ENCODE results near the gene PRRT1B. TPM values are rescaled to one million over a fixed set of nuclear protein-coding genes. Genes with fewer than 3 reads are reported as not detected.

PRRT1B gene
- total and polyA plus RNA-seq, 4 donors, result 0.96 to 7.9 (median 3.8) TPM

DNA sequence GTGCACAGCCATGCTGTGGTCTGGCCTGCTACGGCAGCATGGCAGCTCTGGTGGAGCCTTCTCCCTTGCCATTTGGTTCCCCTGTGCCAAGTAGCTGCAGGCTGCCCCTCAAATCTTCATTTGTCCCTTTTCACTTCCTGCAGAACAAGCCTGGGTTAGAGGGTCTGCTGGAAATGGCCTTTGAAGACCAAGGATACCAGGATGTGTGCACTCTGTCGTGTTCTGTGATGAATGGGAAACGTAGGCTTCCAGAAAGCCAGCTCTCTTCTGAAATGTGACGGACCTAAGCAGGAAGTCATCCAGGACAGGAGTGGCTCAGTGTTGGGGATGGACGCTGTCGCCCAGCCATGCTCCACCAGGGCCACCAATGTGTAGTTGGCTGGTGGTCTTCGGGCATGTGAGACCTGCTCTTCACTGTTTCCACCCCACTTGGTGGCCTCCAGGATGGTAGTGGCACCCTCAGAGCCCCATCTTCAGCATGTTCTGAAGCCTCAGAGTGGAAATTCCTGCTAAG is 46.0 kb upstream of the PRRT1B start:
- DNase-seq (no peak), ATAC-seq (ENCODE audit: insufficient read depth, low FRiP score) (no peak)
- Histone ChIP-seq H3K4me1 (ENCODE audit: control insufficient read depth in 5 of 5, insufficient read depth in 5 of 5, low read length in 5 of 5) (peaks cover 0 to 10% (median 8%) of the 10 kb centered on the region in 5 donors), H3K4me3 (no peak overlapping the region), H3K9me3 (ENCODE audit: control insufficient read depth in 4 of 4, insufficient read depth in 3 of 4, low read length in 3 of 4) (no peaks in the 10 kb centered on the region), H3K9ac (ENCODE audit: insufficient read depth in 1 of 2, low read length in 2 of 2) (no peak overlapping the region), H3K27ac (ENCODE audit: low read depth in 1 of 2, low read length in 1 of 2) (no peak overlapping the region), H3K36me3 (ENCODE audit: control insufficient read depth in 4 of 4, insufficient read depth in 4 of 4, low read length in 4 of 4) (peaks cover 23 to 45% (median 37%) of the 10 kb centered on the region in 4 donors), H3K27me3 (ENCODE audit: control insufficient read depth in 3 of 3, insufficient read depth in 3 of 3, low read length in 2 of 3) (no peaks in the 10 kb centered on the region)
- TF ChIP-seq, protein P1, sequence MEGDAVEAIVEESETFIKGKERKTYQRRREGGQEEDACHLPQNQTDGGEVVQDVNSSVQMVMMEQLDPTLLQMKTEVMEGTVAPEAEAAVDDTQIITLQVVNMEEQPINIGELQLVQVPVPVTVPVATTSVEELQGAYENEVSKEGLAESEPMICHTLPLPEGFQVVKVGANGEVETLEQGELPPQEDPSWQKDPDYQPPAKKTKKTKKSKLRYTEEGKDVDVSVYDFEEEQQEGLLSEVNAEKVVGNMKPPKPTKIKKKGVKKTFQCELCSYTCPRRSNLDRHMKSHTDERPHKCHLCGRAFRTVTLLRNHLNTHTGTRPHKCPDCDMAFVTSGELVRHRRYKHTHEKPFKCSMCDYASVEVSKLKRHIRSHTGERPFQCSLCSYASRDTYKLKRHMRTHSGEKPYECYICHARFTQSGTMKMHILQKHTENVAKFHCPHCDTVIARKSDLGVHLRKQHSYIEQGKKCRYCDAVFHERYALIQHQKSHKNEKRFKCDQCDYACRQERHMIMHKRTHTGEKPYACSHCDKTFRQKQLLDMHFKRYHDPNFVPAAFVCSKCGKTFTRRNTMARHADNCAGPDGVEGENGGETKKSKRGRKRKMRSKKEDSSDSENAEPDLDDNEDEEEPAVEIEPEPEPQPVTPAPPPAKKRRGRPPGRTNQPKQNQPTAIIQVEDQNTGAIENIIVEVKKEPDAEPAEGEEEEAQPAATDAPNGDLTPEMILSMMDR (IDR thresholded peaks at IDR 0.05; ENCODE audit: control extremely low read depth, extremely low read depth), result no peak
- 77 to 92% methylated on average over 7 of the region's 7 CpGs for WGBS, 2 donors

DNA sequence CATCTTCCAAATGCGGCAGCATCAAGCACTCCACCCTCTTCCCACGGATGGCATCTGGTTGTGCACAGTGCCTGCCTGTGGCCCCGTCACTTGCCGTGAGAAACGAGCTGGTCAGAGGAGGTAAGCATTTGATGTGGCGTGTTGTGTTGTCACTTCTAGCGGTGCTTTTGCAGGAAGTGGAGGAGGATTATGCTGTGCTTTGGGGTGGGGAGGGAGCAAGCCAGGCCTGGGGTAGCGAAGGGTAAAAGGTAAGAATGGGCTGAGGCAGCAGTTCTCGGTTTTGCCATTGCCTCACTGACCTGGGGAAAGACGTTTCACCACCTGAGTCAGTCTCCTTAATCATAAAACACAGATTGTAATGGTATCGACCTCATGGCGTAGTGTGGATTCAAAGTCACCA is 44.9 kb upstream of the PRRT1B start:
- ATAC-seq (ENCODE audit: insufficient read depth, low FRiP score), result no peak
- TF ChIP-seq, protein P1 (IDR thresholded peaks at IDR 0.05; ENCODE audit: control extremely low read depth, extremely low read depth), result no peak
- H3K4me1 ChIP-seq (ENCODE audit: control insufficient read depth in 5 of 5, insufficient read depth in 5 of 5, low read length in 5 of 5), result peaks cover 0 to 11% (median 10%) of the 10 kb centered on the region in 5 donors
- H3K9me3 ChIP-seq (ENCODE audit: control insufficient read depth in 4 of 4, insufficient read depth in 3 of 4, low read length in 3 of 4), result no peaks in the 10 kb centered on the region
- no peak overlapping the region for H3K9ac ChIP-seq (ENCODE audit: insufficient read depth in 1 of 2, low read length in 2 of 2)
- peaks cover 13 to 38% (median 31%) of the 10 kb centered on the region in 4 donors for H3K36me3 ChIP-seq (ENCODE audit: control insufficient read depth in 4 of 4, insufficient read depth in 4 of 4, low read length in 4 of 4)
- H3K27me3 ChIP-seq (ENCODE audit: control insufficient read depth in 3 of 3, insufficient read depth in 3 of 3, low read length in 2 of 3), result no peaks in the 10 kb centered on the region
- no peak overlapping the region for H3K27ac ChIP-seq (ENCODE audit: low read depth in 1 of 2, low read length in 1 of 2)
- 70 to 73% methylated on average over 12 of the region's 12 CpGs for whole genome bisulfite sequencing, 2 donors
- H3K4me3 ChIP-seq, result no peak overlapping the region
- no peak for DNase-seq

DNA sequence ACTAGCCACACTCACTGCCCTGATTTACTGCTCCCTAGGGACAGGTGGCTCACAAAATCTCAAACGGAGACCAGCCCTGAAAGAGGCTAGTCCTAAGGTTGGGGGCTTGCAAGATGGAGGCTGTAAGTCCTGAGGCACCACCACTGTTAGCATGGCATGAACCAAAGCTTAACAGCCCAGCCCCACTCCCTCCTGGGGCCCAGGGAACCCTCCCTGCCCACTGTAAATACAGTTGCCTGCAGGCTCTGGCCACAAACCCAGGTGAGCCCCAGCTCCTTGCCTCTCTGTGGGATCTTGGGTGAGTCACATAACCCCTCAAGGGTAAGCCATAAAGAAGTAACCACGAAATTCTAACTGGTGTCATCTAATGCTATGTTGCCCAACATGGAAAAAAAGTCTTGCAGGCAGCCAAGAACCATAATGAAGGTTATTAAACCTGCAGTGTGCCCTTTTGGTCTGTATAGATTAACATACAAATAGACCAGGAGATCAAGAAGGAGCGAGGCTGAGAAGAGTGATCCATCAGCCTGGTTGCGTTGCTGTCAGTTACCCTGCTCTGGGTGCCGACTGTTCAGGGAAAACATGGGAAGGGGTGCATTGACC is 44.3 kb upstream of the PRRT1B start:
- ATAC-seq (ENCODE audit: insufficient read depth, low FRiP score) (no peak), DNase-seq (no peak)
- Histone ChIP-seq H3K9ac (ENCODE audit: insufficient read depth in 1 of 2, low read length in 2 of 2) (no peak overlapping the region), H3K36me3 (ENCODE audit: control insufficient read depth in 4 of 4, insufficient read depth in 4 of 4, low read length in 4 of 4) (peaks cover 11 to 33% (median 25%) of the 10 kb centered on the region in 4 donors), H3K4me3 (no peak overlapping the region), H3K9me3 (ENCODE audit: control insufficient read depth in 4 of 4, insufficient read depth in 3 of 4, low read length in 3 of 4) (no peaks in the 10 kb centered on the region), H3K27ac (ENCODE audit: low read depth in 1 of 2, low read length in 1 of 2) (no peak overlapping the region), H3K4me1 (ENCODE audit: control insufficient read depth in 5 of 5, insufficient read depth in 5 of 5, low read length in 5 of 5) (peaks cover 0 to 11% (median 10%) of the 10 kb centered on the region in 5 donors), H3K27me3 (ENCODE audit: control insufficient read depth in 3 of 3, insufficient read depth in 3 of 3, low read length in 2 of 3) (no peaks in the 10 kb centered on the region)
- TF ChIP-seq, protein P1 (IDR thresholded peaks at IDR 0.05; ENCODE audit: control extremely low read depth, extremely low read depth), result no peak
- WGBS, 2 donors, result 61 to 63% methylated on average over 5 of the region's 5 CpGs

Measured in lung (tissue), 12 donors.